Renal cortex interstitium (tissue), 15 donors: Measurements from ENCODE around the gene PRTFDC1. TPM values are rescaled to one million over a fixed set of nuclear protein-coding genes. Genes with fewer than 3 reads are reported as not detected.

Experiments used
- DNase-seq, 11 donors: peaks; one replicate each; pipeline ENCODE4 v3.0.0-alpha.2; 2013; ENCODE audit warnings: low read depth in 9 of 11, low spot score in 4 of 11; ENCODE audit errors: extremely low read depth in 1 of 11
- long read RNA-seq, 16 experiments: transcript quantifications; one replicate each; lab custom pipeline, GENCODE V29; 2026
- polyA plus RNA-seq, 3 donors: library from polyadenylated mRNA; unstranded; fragments of 120-200 nt; gene quantifications; one replicate each; pipeline ENCODE4 v1.2.1, GENCODE V29; 2013; ENCODE audit not compliant: insufficient read length in 3 of 3

The PRTFDC1 gene
- 10 to 100 TPM; 33.5 to 41.3 (median 38.8) TPM for polyA plus RNA-seq
- long read RNA-seq, donor 1, partial matches to known transcripts = 0 of 11 reads
- long read RNA-seq, donor 1, other reads (novel, unspliced or antisense) = 9 of 11 reads
- long read RNA-seq, donor 2, partial matches to known transcripts = 8 of 20 reads
- long read RNA-seq, donor 2, other reads (novel, unspliced or antisense) = 10 of 20 reads
- long read RNA-seq, donor 3, partial matches to known transcripts = 0 of 15 reads
- long read RNA-seq, donor 3, other reads (novel, unspliced or antisense) = 13 of 15 reads
- long read RNA-seq, donor 4, partial matches to known transcripts = 0 of 8 reads
- long read RNA-seq, donor 4, other reads (novel, unspliced or antisense) = 6 of 8 reads
- long read RNA-seq, donor 5 = 0 reads
- long read RNA-seq, donor 6, partial matches to known transcripts = 13 of 20 reads
- long read RNA-seq, donor 6, other reads (novel, unspliced or antisense) = 5 of 20 reads
- long read RNA-seq, donor 7, partial matches to known transcripts = 0 of 15 reads
- long read RNA-seq, donor 7, other reads (novel, unspliced or antisense) = 14 of 15 reads
- long read RNA-seq, donor 8, partial matches to known transcripts = 7 of 20 reads
- long read RNA-seq, donor 8, other reads (novel, unspliced or antisense) = 11 of 20 reads
- long read RNA-seq, donor 9, partial matches to known transcripts = 0 of 12 reads
- long read RNA-seq, donor 9, other reads (novel, unspliced or antisense) = 8 of 12 reads
- long read RNA-seq, donor 10, partial matches to known transcripts = 0 of 11 reads
- long read RNA-seq, donor 10, other reads (novel, unspliced or antisense) = 11 of 11 reads
- long read RNA-seq, donor 11, partial matches to known transcripts = 0 of 8 reads
- long read RNA-seq, donor 11, other reads (novel, unspliced or antisense) = 5 of 8 reads
- long read RNA-seq, donor 12, partial matches to known transcripts = 0 of 1 reads
- long read RNA-seq, donor 12, other reads (novel, unspliced or antisense) = 0 of 1 reads
- long read RNA-seq, donor 13 = 0 reads
- long read RNA-seq, donor 14, partial matches to known transcripts = 0 of 11 reads
- long read RNA-seq, donor 14, other reads (novel, unspliced or antisense) = 10 of 11 reads
- long read RNA-seq, donor 15, partial matches to known transcripts = 0 of 5 reads
- long read RNA-seq, donor 15, other reads (novel, unspliced or antisense) = 5 of 5 reads
- long read RNA-seq, donor 16, partial matches to known transcripts = 0 of 16 reads
- long read RNA-seq, donor 16, other reads (novel, unspliced or antisense) = 15 of 16 reads

GRCh38 chr10:24952143-24952706 lies at the start of gene PRTFDC1:
Gene PRTFDC1, minus strand, starts transcription at chr10:24952606. Its CDS starts 31 bp downstream, at chr10:24952575.
- DNase-seq = peak in 8 of 11 donors; percentile 38 to 59 (median 52)

- no peak for DNase-seq
These were observed 45.6 kb upstream of the PRTFDC1 start for GRCh38 chr10:24998044-24998443.

- DNase-seq = no peak
These were observed 42.7 kb upstream of the PRTFDC1 start for GRCh38 chr10:24995072-24995471.

GRCh38 chr10:24993237-24993958 lies 41.0 kb upstream of the PRTFDC1 start:
- no peak for DNase-seq

- no peak for DNase-seq
These were observed 40.2 kb upstream of the PRTFDC1 start for GRCh38 chr10:24992512-24993133.

GRCh38 chr10:24991298-24991697 lies 38.9 kb upstream of the PRTFDC1 start:
- no peak for DNase-seq

- DNase-seq = no peak
These were observed 37.5 kb upstream of the PRTFDC1 start for GRCh38 chr10:24989867-24990266.

- DNase-seq = no peak
These were observed 36.6 kb upstream of the PRTFDC1 start for GRCh38 chr10:24988831-24989640.

- DNase-seq = no peak
These were observed 32.5 kb upstream of the PRTFDC1 start for GRCh38 chr10:24984906-24985305.

GRCh38 chr10:24983946-24984345 lies 31.5 kb upstream of the PRTFDC1 start:
- DNase-seq = no peak

- DNase-seq = no peak
These were observed 30.7 kb upstream of the PRTFDC1 start for GRCh38 chr10:24983130-24983529.

GRCh38 chr10:24982319-24983112 lies 30.1 kb upstream of the PRTFDC1 start:
- no peak for DNase-seq

- no peak for DNase-seq
These were observed 28.8 kb upstream of the PRTFDC1 start for GRCh38 chr10:24981161-24981710.

- no peak for DNase-seq
These were observed 27.3 kb upstream of the PRTFDC1 start for GRCh38 chr10:24979685-24980084.

GRCh38 chr10:24974976-24975375 lies 22.6 kb upstream of the PRTFDC1 start:
- DNase-seq = no peak

- no peak for DNase-seq
These were observed 20.8 kb upstream of the PRTFDC1 start for GRCh38 chr10:24973163-24973562.
